ENCODE data around the gene POU6F2. TPM values are rescaled to one million over a fixed set of nuclear protein-coding genes. Genes with fewer than 3 reads are reported as not detected.

The POU6F2 gene
- total RNA-seq, 6 experiments from 2014 or later, result 0.12 to 2.1 (median 0.64) TPM; not detected in 2

- Histone ChIP-seq H3K27me3 (no peaks in the 10 kb centered on the region), H3K9me3 (no peaks in the 10 kb centered on the region), H3K27ac (no peak overlapping the region), H3K36me3 (no peaks in the 10 kb centered on the region), H3K4me1 (no peaks in the 10 kb centered on the region), H3K4me3 (no peak overlapping the region)
- TF ChIP-seq POLR2A (IDR thresholded peaks at IDR 0.05) (no peak), CTCF (IDR thresholded peaks at IDR 0.05) (no peak)
- DNase-seq (no peak), ATAC-seq (no peak)
- WGBS (ENCODE audit: insufficient coverage, low coverage, low lambda C conversion rate, missing lambda C conversion rate), result 96% methylated on average over 6 of the region's 6 CpGs
- intact Hi-C loops (cut with DNase I), result no loop called here
Observed at GRCh38 chr7:39430441-39430840, 452.7 kb downstream of the POU6F2 start.

- Histone ChIP-seq H3K4me1 (no peaks in the 10 kb centered on the region), H3K36me3 (no peaks in the 10 kb centered on the region), H3K4me3 (no peak overlapping the region), H3K27me3 (no peaks in the 10 kb centered on the region), H3K27ac (no peak overlapping the region), H3K9me3 (no peaks in the 10 kb centered on the region)
- TF ChIP-seq POLR2A (IDR thresholded peaks at IDR 0.05), result no peak
- no peak for TF ChIP-seq CTCF (IDR thresholded peaks at IDR 0.05)
- DNase-seq, result no peak
- WGBS (ENCODE audit: insufficient coverage, low coverage, low lambda C conversion rate, missing lambda C conversion rate), result 69% methylated on average over 3 of the region's 8 CpGs
- intact Hi-C loops (cut with DNase I), result no loop called here
- no peak for ATAC-seq
Observed at GRCh38 chr7:39430909-39431641, 453.4 kb downstream of the POU6F2 start.

GRCh38 chr7:39432368-39432767 is 454.7 kb downstream of the POU6F2 start:
- Histone ChIP-seq H3K4me3 (no peak overlapping the region), H3K27ac (no peak overlapping the region), H3K9me3 (no peaks in the 10 kb centered on the region), H3K4me1 (no peaks in the 10 kb centered on the region), H3K36me3 (no peaks in the 10 kb centered on the region), H3K27me3 (no peaks in the 10 kb centered on the region)
- ATAC-seq (no peak), DNase-seq (no peak)
- WGBS (ENCODE audit: insufficient coverage, low coverage, low lambda C conversion rate, missing lambda C conversion rate), result 36% methylated on average over 3 of the region's 3 CpGs
- intact Hi-C loops (cut with DNase I), result no loop called here
- TF ChIP-seq CTCF (IDR thresholded peaks at IDR 0.05) (no peak), POLR2A (IDR thresholded peaks at IDR 0.05) (no peak)

GRCh38 chr7:39432807-39433416 is 455.2 kb downstream of the POU6F2 start:
- Histone ChIP-seq H3K4me1 (no peaks in the 10 kb centered on the region), H3K4me3 (no peak overlapping the region), H3K9me3 (no peaks in the 10 kb centered on the region), H3K36me3 (no peaks in the 10 kb centered on the region), H3K27me3 (no peaks in the 10 kb centered on the region), H3K27ac (no peak overlapping the region)
- TF ChIP-seq POLR2A (IDR thresholded peaks at IDR 0.05), result no peak
- TF ChIP-seq CTCF (IDR thresholded peaks at IDR 0.05), result no peak
- no peak for ATAC-seq
- intact Hi-C loops (cut with DNase I), result no loop called here
- 65% methylated on average over 8 of the region's 13 CpGs for WGBS (ENCODE audit: insufficient coverage, low coverage, low lambda C conversion rate, missing lambda C conversion rate)
- DNase-seq, result no peak

Data from right lobe of liver (tissue), 6 donors.